ENCODE data around the gene SLC28A2. TPM values are rescaled to one million over a fixed set of nuclear protein-coding genes. Genes with fewer than 3 reads are reported as not detected.

The SLC28A2 gene
- total RNA-seq, 1 donor from 2014 or later = 1.7 TPM

DNA sequence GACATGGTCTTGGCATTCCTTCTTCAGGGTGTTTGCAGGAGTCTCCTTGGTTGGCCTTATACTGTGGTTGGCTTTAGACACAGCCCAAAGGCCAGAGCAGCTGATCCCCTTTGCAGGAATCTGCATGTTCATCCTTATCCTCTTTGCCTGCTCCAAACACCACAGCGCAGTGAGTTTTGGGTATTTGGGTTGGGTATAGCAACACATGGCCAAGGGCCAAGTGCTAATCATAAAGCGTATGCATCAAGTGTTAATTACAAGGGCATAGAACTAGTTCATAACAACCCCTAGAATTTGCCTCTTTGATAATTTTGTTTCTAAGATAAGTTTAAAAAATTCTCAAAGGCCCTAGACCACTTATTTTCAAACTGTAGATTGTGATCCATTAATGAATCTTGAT, 11.8 kb downstream of the SLC28A2 start:
- Mint-ChIP-seq H3K36me3 (ENCODE audit: insufficient read depth) (no peaks in the 10 kb centered on the region), H3K4me1 (ENCODE audit: low read depth) (peaks cover 7% of the 10 kb centered on the region), H3K9me3 (ENCODE audit: low read depth) (peaks cover 5% of the 10 kb centered on the region), H3K27me3 (no peaks in the 10 kb centered on the region), H3K27ac (no peak overlapping the region), H3K4me3 (ENCODE audit: low read depth) (no peak overlapping the region)
- DNase-seq (ENCODE audit: low spot score, unreplicated experiment) = no peak
- TF ChIP-seq, protein P1, sequence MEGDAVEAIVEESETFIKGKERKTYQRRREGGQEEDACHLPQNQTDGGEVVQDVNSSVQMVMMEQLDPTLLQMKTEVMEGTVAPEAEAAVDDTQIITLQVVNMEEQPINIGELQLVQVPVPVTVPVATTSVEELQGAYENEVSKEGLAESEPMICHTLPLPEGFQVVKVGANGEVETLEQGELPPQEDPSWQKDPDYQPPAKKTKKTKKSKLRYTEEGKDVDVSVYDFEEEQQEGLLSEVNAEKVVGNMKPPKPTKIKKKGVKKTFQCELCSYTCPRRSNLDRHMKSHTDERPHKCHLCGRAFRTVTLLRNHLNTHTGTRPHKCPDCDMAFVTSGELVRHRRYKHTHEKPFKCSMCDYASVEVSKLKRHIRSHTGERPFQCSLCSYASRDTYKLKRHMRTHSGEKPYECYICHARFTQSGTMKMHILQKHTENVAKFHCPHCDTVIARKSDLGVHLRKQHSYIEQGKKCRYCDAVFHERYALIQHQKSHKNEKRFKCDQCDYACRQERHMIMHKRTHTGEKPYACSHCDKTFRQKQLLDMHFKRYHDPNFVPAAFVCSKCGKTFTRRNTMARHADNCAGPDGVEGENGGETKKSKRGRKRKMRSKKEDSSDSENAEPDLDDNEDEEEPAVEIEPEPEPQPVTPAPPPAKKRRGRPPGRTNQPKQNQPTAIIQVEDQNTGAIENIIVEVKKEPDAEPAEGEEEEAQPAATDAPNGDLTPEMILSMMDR (IDR thresholded peaks at IDR 0.05; ENCODE audit: unreplicated experiment) = no peak

DNA sequence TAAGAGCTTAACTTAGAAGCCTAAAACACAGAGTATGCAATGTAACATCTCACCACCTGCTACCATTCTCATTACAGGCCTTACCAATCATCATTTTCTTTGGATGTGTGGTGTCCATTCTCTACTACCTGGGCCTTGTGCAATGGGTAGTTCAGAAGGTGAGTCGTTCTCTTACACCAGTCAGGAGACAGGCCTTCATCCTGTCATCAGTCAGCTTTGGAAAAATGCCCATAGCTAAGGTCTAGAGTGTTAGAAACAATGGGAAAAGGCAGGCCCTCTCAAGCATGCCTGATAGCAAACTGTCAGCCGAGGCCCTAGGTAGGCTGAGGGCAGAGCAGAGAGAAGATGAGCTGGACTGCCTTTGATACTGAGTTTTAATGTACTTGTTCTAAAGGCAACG, 13.5 kb downstream of the SLC28A2 start:
- DNase-seq (ENCODE audit: low spot score, unreplicated experiment) = no peak
- Mint-ChIP-seq H3K9me3 (ENCODE audit: low read depth) (peaks cover 5% of the 10 kb centered on the region), H3K27ac (no peak overlapping the region), H3K27me3 (no peaks in the 10 kb centered on the region), H3K4me1 (ENCODE audit: low read depth) (peaks cover 7% of the 10 kb centered on the region), H3K36me3 (ENCODE audit: insufficient read depth) (no peaks in the 10 kb centered on the region), H3K4me3 (ENCODE audit: low read depth) (no peak overlapping the region)
- TF ChIP-seq, protein P1 (IDR thresholded peaks at IDR 0.05; ENCODE audit: unreplicated experiment) = no peak

DNA sequence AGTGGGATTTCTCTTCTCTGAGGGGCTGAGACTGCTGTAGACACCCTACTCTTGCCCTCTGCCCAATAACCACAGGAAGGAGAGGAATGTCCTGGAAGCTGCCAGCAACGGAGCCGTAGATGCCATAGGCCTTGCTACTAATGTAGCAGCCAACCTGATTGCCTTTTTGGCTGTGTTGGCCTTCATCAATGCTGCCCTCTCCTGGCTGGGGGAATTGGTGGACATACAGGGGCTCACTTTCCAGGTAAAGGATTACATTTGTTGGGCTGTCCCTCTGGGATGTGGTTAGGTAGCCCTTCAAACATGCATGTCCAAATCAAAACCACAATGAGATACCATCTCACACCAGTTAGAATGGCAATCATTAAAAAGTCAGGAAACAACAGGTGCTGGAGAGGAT, 16.1 kb downstream of the SLC28A2 start:
- Mint-ChIP-seq H3K27ac (no peak overlapping the region), H3K27me3 (no peaks in the 10 kb centered on the region), H3K36me3 (ENCODE audit: insufficient read depth) (no peaks in the 10 kb centered on the region), H3K4me3 (ENCODE audit: low read depth) (no peak overlapping the region), H3K9me3 (ENCODE audit: low read depth) (peaks cover 5% of the 10 kb centered on the region), H3K4me1 (ENCODE audit: low read depth) (peaks cover 4% of the 10 kb centered on the region)
- TF ChIP-seq, protein P1 (IDR thresholded peaks at IDR 0.05; ENCODE audit: unreplicated experiment) = no peak
- DNase-seq (ENCODE audit: low spot score, unreplicated experiment) = no peak

DNA sequence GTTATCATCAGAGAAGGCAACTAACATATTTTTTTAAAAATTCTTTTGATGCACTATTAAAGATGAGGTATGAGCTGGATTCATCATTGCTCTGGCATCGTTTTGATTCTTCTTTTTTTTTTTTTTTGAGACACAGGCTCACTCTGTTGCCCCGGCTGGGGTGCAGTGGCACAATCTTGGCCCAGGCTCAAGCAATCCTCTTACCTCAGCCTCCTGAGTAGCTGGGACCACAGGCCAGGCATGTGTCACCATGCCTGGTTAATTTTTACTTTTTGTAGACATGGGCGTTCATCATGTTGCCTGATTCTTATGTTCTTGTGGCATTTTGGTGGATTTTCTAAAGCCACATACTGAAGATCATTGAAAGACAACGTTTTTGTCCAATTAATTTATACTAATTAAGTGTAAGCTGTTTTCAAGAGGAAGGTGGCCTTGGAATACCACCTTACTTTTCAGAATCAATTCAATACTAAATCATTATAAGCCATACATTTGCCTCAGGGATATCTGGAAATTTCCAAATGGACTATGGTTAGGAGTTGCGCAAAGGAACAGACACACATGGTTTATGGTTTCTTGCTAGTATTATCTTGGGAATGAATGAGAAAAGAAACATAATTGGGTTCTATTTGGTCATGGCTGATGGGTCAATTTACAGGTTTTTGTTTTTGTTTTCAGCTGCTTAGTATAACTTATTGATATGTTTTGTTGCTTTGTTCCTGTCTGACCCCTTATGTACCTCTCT, 22.8 kb downstream of the SLC28A2 start:
- Mint-ChIP-seq H3K36me3 (ENCODE audit: insufficient read depth) (no peaks in the 10 kb centered on the region), H3K4me3 (ENCODE audit: low read depth) (no peak overlapping the region), H3K27me3 (no peaks in the 10 kb centered on the region), H3K27ac (no peak overlapping the region), H3K4me1 (ENCODE audit: low read depth) (peaks cover 9% of the 10 kb centered on the region), H3K9me3 (ENCODE audit: low read depth) (no peaks in the 10 kb centered on the region)
- DNase-seq (ENCODE audit: low spot score, unreplicated experiment) = no peak
- TF ChIP-seq, protein P1 (IDR thresholded peaks at IDR 0.05; ENCODE audit: unreplicated experiment) = no peak

DNA sequence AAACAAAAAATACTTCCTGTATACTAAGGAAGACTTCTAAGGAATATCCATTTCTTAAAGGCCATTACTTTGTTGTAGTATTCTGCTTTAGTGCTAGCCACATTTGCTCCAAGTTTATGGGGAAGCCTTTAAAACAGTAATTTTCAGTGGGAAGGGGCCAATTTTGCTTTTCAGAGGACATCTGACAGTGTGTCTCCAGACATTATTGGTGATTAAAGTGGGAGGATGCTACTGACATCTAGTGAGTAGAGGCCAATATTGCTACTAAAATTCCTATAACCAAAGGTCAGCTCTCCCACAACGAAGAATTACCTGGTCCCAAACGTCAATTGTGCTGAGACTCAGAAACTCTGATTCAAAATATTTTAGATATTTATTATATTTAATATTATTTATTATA, 24.8 kb downstream of the SLC28A2 start:
- Mint-ChIP-seq H3K9me3 (ENCODE audit: low read depth) (no peaks in the 10 kb centered on the region), H3K4me1 (ENCODE audit: low read depth) (peaks cover 11% of the 10 kb centered on the region), H3K27me3 (no peaks in the 10 kb centered on the region), H3K27ac (no peak overlapping the region), H3K4me3 (ENCODE audit: low read depth) (no peak overlapping the region), H3K36me3 (ENCODE audit: insufficient read depth) (no peaks in the 10 kb centered on the region)
- TF ChIP-seq, protein P1 (IDR thresholded peaks at IDR 0.05; ENCODE audit: unreplicated experiment) = peak; percentile 35
- no peak for DNase-seq (ENCODE audit: low spot score, unreplicated experiment)

All from progenitor cell of endocrine pancreas (in vitro differentiated cells).